OCI-LY3 (cell line): ENCODE data around the gene CDX1.

ENCODE experiments used
- H2AFZ ChIP-seq: fragments of 200-600, 300-600 bp; shearing (Covaris generic); 2 replicates; pipeline ENCODE4 v1.6.0; 2014; ENCODE audit warnings: antibody characterized with exemption, low read depth, low read length
- H3K27ac ChIP-seq: fragments of 200-600, 300-600 bp; sonication (generic); 2 replicates; pipeline ENCODE4 v1.5.1; 2014; ENCODE audit warnings: mild to moderate bottlenecking, low read length, moderate library complexity, mixed read lengths
- H3K27me3 ChIP-seq: fragments of 200-600, 300-600 bp; sonication (generic); 2 replicates; pipeline ENCODE4 v1.6.1; 2014; ENCODE audit warnings: low read depth, low read length, mixed read lengths
- H3K36me3 ChIP-seq: fragments of 200-600, 300-600 bp; sonication (generic); replicated peaks from 2 replicates; pipeline ENCODE3; 2014; ENCODE audit warnings: low read depth, low read length, mixed read lengths
- H3K4me1 ChIP-seq: fragments of 300-600, 200-600 bp; sonication (generic); 2 replicates; pipeline ENCODE4 v1.6.1; 2014; ENCODE audit warnings: low read length, mixed read lengths
- H3K4me2 ChIP-seq: fragments of 200-600, 300-600 bp; sonication (generic); 2 replicates; pipeline ENCODE4 v1.6.1; 2014; ENCODE audit warnings: low read length, mixed read lengths
- H3K4me3 ChIP-seq: fragments of 300-600, 200-600 bp; sonication (generic); 2 replicates; pipeline ENCODE4 v1.5.1; 2014; ENCODE audit warnings: antibody characterized with exemption, mild to moderate bottlenecking, low read length, moderate library complexity
- H3K79me2 ChIP-seq: fragments of 300-600, 200-600 bp; shearing (Covaris generic); 2 replicates; pipeline ENCODE4 v1.6.1; 2014; ENCODE audit warnings: mild to moderate bottlenecking, low read length, mixed read lengths
- H3K9ac ChIP-seq: fragments of 300-600, 200-600 bp; shearing (Covaris generic); 2 replicates; pipeline ENCODE4 v1.6.0; 2014; ENCODE audit warnings: mild to moderate bottlenecking, low read length, moderate library complexity
- H3K9me3 ChIP-seq: fragments of 200-600, 300-600 bp; shearing (Covaris generic); 2 replicates; pipeline ENCODE4 v1.6.1; 2014; ENCODE audit warnings: low read length, mixed read lengths; ENCODE audit not compliant: insufficient read depth
- H4K20me1 ChIP-seq: fragments of 200-600, 300-600 bp; sonication (generic); 2 replicates; pipeline ENCODE4 v1.6.1; 2016; ENCODE audit warnings: low read length, mixed read lengths; ENCODE audit not compliant: insufficient read depth
- CTCF ChIP-seq: fragments of 200-600, 300-600 bp; sonication (generic); IDR thresholded peaks from 2 replicates; pipeline ENCODE4 v1.5.1; 2014; ENCODE audit warnings: antibody characterized with exemption, low read length, low read depth
- EZH2phosphoT487 ChIP-seq: fragments of 200-600 bp; shearing (Covaris generic); IDR thresholded peaks from 2 replicates; pipeline ENCODE4 v1.6.1; 2018; ENCODE audit warnings: antibody characterized with exemption, mixed run types, low read depth

Gene CDX1

GRCh38 chr5:150182774-150183173 is 16.2 kb downstream of the CDX1 start:
- no peaks in the 10 kb centered on the region for H4K20me1 ChIP-seq
- no peak overlapping the region for H3K4me3 ChIP-seq
- no peak for TF ChIP-seq CTCF
- TF ChIP-seq EZH2phosphoT487: no peak
- no peak overlapping the region for H2AFZ ChIP-seq
- H3K27ac ChIP-seq: no peak overlapping the region
- H3K9me3 ChIP-seq: no peaks in the 10 kb centered on the region
- H3K9ac ChIP-seq: no peak overlapping the region
- H3K4me1 ChIP-seq: peaks cover 8% of the 10 kb centered on the region; the same call in 1 of the 2 replicates
- no peaks in the 10 kb centered on the region for H3K27me3 ChIP-seq
- H3K36me3 ChIP-seq: no peaks in the 10 kb centered on the region
- no peaks in the 10 kb centered on the region for H3K79me2 ChIP-seq
- H3K4me2 ChIP-seq: no peak overlapping the region

DNA sequence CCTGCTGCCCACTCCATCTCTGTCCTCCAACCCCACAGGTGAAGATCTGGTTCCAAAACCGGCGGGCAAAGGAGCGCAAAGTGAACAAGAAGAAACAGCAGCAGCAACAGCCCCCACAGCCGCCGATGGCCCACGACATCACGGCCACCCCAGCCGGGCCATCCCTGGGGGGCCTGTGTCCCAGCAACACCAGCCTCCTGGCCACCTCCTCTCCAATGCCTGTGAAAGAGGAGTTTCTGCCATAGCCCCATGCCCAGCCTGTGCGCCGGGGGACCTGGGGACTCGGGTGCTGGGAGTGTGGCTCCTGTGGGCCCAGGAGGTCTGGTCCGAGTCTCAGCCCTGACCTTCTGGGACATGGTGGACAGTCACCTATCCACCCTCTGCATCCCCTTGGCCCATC is 16.9 kb downstream of the CDX1 start:
- peaks cover 1% of the 10 kb centered on the region; the same call in 1 of the 2 replicates for H3K4me1 ChIP-seq
- no peak for TF ChIP-seq CTCF
- TF ChIP-seq EZH2phosphoT487: no peak
- H3K27ac ChIP-seq: no peak overlapping the region
- H3K9ac ChIP-seq: no peak overlapping the region
- no peak overlapping the region for H3K4me2 ChIP-seq
- peaks cover 3% of the 10 kb centered on the region; the same call in 1 of the 2 replicates for H3K27me3 ChIP-seq
- H3K9me3 ChIP-seq: no peaks in the 10 kb centered on the region
- H4K20me1 ChIP-seq: no peaks in the 10 kb centered on the region
- H3K4me3 ChIP-seq: no peak overlapping the region
- no peak overlapping the region for H2AFZ ChIP-seq
- no peaks in the 10 kb centered on the region for H3K36me3 ChIP-seq
- H3K79me2 ChIP-seq: no peaks in the 10 kb centered on the region

DNA sequence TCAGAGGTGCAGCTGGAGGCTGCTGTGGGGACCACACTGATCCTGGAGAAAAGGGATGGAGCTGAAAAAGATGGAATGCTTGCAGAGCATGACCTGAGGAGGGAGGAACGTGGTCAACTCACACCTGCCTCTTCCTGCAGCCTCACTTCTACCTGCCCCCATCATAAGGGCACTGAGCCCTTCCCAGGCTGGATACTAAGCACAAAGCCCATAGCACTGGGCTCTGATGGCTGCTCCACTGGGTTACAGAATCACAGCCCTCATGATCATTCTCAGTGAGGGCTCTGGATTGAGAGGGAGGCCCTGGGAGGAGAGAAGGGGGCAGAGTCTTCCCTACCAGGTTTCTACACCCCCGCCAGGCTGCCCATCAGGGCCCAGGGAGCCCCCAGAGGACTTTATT is 17.4 kb downstream of the CDX1 start:
- peaks cover 3% of the 10 kb centered on the region; the same call in 1 of the 2 replicates for H3K27me3 ChIP-seq

More for the DNA sequence above, 17.4 kb downstream of the CDX1 start:
- Histone ChIP-seq H3K36me3 (no peaks in the 10 kb centered on the region), H2AFZ (no peak overlapping the region), H3K4me3 (no peak overlapping the region), H3K79me2 (no peaks in the 10 kb centered on the region), H3K9me3 (no peaks in the 10 kb centered on the region), H3K4me2 (no peak overlapping the region), H3K27ac (no peak overlapping the region), H3K9ac (no peak overlapping the region), H4K20me1 (no peaks in the 10 kb centered on the region), H3K4me1 (no peaks in the 10 kb centered on the region)
- TF ChIP-seq CTCF (no peak), EZH2phosphoT487 (no peak)
